Measurements from ENCODE around the gene SNX8.
A peak's percentile ranks its signal among the peaks of the same experiment; 100 is the strongest.

DNA sequence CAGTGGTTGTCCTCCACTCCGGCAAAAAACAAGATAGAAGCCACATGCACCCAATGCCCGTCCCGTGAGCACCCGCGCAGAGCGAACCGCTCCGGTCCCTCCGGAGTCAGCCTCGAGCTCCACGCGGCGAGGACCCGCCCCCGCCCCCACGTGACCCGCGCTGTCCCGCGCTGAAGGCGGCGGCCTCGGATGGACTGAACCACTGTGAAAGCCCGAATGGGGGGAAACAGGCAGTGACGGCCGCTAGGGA lies 39.6 kb upstream of the SNX8 start:
- TF ChIP-seq HDAC2 (IDR thresholded peaks at IDR 0.05; ENCODE audit: borderline replicate concordance in 1 of 2, low read depth in 2 of 2, low read length in 2 of 2) (peak; percentile 24 to 77; a peak in 2 of 4 replicates), TEAD4 (IDR thresholded peaks at IDR 0.05; ENCODE audit: low read depth, low read length) (no peak), BCL11A (IDR thresholded peaks at IDR 0.05; ENCODE audit: low read depth in 2 of 2, low read length in 2 of 2) (no peak), POLR2A (IDR thresholded peaks at IDR 0.05; ENCODE audit: control extremely low read depth in 1 of 2, low read depth in 2 of 2, low read length in 2 of 2) (peak; percentile 91 to 96), GABPA (IDR thresholded peaks at IDR 0.05; ENCODE audit: borderline replicate concordance, insufficient read depth, low read length) (no peak), EZH2 (IDR thresholded peaks at IDR 0.05; ENCODE audit: low read depth, low read length, severe bottlenecking) (no peak)
- TF ChIP-seq, protein P1, sequence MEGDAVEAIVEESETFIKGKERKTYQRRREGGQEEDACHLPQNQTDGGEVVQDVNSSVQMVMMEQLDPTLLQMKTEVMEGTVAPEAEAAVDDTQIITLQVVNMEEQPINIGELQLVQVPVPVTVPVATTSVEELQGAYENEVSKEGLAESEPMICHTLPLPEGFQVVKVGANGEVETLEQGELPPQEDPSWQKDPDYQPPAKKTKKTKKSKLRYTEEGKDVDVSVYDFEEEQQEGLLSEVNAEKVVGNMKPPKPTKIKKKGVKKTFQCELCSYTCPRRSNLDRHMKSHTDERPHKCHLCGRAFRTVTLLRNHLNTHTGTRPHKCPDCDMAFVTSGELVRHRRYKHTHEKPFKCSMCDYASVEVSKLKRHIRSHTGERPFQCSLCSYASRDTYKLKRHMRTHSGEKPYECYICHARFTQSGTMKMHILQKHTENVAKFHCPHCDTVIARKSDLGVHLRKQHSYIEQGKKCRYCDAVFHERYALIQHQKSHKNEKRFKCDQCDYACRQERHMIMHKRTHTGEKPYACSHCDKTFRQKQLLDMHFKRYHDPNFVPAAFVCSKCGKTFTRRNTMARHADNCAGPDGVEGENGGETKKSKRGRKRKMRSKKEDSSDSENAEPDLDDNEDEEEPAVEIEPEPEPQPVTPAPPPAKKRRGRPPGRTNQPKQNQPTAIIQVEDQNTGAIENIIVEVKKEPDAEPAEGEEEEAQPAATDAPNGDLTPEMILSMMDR (IDR thresholded peaks at IDR 0.05; ENCODE audit: control extremely low read depth in 1 of 3, insufficient read depth in 1 of 3, low read depth in 1 of 3, low read length in 3 of 3), result no peak
